ENCODE data around the gene TGFBR3L. TPM values are rescaled to one million over a fixed set of nuclear protein-coding genes. Genes with fewer than 3 reads are reported as not detected.

Gene TGFBR3L
- total RNA-seq, 1 experiment from 2014 or later: 12.5 TPM

DNA sequence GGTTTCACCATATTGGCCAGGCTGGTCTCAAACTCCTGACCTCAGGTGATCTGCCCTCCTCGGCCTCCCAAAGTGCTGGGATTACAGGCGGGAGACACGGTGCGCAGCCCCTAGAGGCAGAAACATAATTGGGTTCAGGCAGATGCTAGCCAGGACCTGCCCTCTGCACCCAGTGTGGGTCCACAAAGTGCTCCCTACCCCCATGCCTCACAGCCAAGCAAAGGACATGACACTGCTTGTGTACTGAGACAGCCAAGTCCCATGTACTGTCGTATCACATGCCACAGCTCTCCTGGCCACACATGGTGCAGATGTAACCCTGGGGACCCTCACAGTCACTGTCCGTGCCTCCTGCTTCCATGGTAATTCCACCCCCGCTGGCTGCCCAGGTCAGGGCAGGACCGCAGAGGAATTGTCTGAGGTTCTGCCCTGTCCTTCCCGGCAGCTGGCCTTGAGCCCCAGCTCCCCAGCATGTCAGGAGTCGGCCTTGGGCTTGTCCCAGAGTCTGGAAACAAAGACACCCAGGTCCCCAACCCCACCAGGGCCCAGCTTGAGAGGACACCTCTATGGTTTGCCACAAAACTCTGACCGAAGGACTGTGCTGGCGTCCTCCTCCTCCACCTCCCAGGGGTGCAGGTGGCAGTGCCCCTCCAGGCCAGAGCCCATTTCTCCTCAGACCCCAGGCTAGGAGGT, 48.1 kb upstream of the TGFBR3L start:
- H3K9me3 ChIP-seq (ENCODE audit: control insufficient read depth, insufficient read depth, low read depth, low read length): no peaks in the 10 kb centered on the region
- DNase-seq (ENCODE audit: low read depth, low spot score) (no peak), ATAC-seq (no peak)
- no peak overlapping the region for H3K4me3 ChIP-seq (ENCODE audit: low read depth in 2 of 2, low read length in 2 of 2)
- intact Hi-C loops (cut with micrococcal nuclease; ENCODE audit: unreplicated experiment) (no loop called here), in situ Hi-C loops (cut with HindIII; ENCODE audit: low pct_unique_long_range_greater_than_20kb, low sequenced_read_pairs) (no loop called here)
- ChIA-PET CTCF (interaction anchor here (0.6 to 0.7 kb wide), 2 partner anchors 9 to 17 kb away, joined by 5 to 8 read pairs; no protein-coding TSS in a partner anchor), POLR2A (no interaction called here)
- H3K27ac ChIP-seq (ENCODE audit: low read length): no peak overlapping the region
- H3K4me1 ChIP-seq (ENCODE audit: control insufficient read depth, insufficient read depth, low read length): no peaks in the 10 kb centered on the region
- TF ChIP-seq TCF7L2 (IDR thresholded peaks at IDR 0.05; ENCODE audit: low read depth, low read length): no peak
- TF ChIP-seq SIN3A (IDR thresholded peaks at IDR 0.05; ENCODE audit: borderline replicate concordance, insufficient read depth, low read depth, low read length): no peak
- TF ChIP-seq, protein P1, sequence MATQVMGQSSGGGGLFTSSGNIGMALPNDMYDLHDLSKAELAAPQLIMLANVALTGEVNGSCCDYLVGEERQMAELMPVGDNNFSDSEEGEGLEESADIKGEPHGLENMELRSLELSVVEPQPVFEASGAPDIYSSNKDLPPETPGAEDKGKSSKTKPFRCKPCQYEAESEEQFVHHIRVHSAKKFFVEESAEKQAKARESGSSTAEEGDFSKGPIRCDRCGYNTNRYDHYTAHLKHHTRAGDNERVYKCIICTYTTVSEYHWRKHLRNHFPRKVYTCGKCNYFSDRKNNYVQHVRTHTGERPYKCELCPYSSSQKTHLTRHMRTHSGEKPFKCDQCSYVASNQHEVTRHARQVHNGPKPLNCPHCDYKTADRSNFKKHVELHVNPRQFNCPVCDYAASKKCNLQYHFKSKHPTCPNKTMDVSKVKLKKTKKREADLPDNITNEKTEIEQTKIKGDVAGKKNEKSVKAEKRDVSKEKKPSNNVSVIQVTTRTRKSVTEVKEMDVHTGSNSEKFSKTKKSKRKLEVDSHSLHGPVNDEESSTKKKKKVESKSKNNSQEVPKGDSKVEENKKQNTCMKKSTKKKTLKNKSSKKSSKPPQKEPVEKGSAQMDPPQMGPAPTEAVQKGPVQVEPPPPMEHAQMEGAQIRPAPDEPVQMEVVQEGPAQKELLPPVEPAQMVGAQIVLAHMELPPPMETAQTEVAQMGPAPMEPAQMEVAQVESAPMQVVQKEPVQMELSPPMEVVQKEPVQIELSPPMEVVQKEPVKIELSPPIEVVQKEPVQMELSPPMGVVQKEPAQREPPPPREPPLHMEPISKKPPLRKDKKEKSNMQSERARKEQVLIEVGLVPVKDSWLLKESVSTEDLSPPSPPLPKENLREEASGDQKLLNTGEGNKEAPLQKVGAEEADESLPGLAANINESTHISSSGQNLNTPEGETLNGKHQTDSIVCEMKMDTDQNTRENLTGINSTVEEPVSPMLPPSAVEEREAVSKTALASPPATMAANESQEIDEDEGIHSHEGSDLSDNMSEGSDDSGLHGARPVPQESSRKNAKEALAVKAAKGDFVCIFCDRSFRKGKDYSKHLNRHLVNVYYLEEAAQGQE (IDR thresholded peaks at IDR 0.05; ENCODE audit: insufficient read depth in 1 of 2, low read depth in 2 of 2, low read length in 1 of 2): no peak
- H3K27me3 ChIP-seq (ENCODE audit: control insufficient read depth, insufficient read depth, low read length): no peaks in the 10 kb centered on the region
- no peaks in the 10 kb centered on the region for H3K36me3 ChIP-seq (ENCODE audit: control insufficient read depth, insufficient read depth, low read length)
- no TSS peak for BruUV-seq (replicated peaks)

GRCh38 chr19:7867092-7867844, 47.4 kb upstream of the TGFBR3L start:
- DNase-seq (ENCODE audit: low read depth, low spot score) (no peak), ATAC-seq (no peak)
- Histone ChIP-seq H3K27ac (ENCODE audit: low read length) (no peak overlapping the region), H3K4me3 (ENCODE audit: low read depth in 2 of 2, low read length in 2 of 2) (no peak overlapping the region), H3K36me3 (ENCODE audit: control insufficient read depth, insufficient read depth, low read length) (no peaks in the 10 kb centered on the region), H3K9me3 (ENCODE audit: control insufficient read depth, insufficient read depth, low read depth, low read length) (no peaks in the 10 kb centered on the region), H3K4me1 (ENCODE audit: control insufficient read depth, insufficient read depth, low read length) (no peaks in the 10 kb centered on the region), H3K27me3 (ENCODE audit: control insufficient read depth, insufficient read depth, low read length) (no peaks in the 10 kb centered on the region)
- in situ Hi-C loops (cut with HindIII; ENCODE audit: low pct_unique_long_range_greater_than_20kb, low sequenced_read_pairs) (no loop called here), intact Hi-C loops (cut with micrococcal nuclease; ENCODE audit: unreplicated experiment) (no loop called here)
- no TSS peak for BruUV-seq (replicated peaks)
- TF ChIP-seq TCF7L2 (IDR thresholded peaks at IDR 0.05; ENCODE audit: low read depth, low read length) (no peak), SIN3A (IDR thresholded peaks at IDR 0.05; ENCODE audit: borderline replicate concordance, insufficient read depth, low read depth, low read length) (no peak)
- TF ChIP-seq, protein P1 (IDR thresholded peaks at IDR 0.05; ENCODE audit: insufficient read depth in 1 of 2, low read depth in 2 of 2, low read length in 1 of 2): no peak
- ChIA-PET POLR2A (no interaction called here), CTCF (interaction anchor here (0.6 to 0.7 kb wide), 2 partner anchors 8 to 16 kb away, joined by 5 to 8 read pairs; no protein-coding TSS in a partner anchor)

Data from Panc1 (cell line).